HG03565 (cell line): Measurements from ENCODE around the gene JHY.
A peak's percentile ranks its signal among the peaks of the same experiment; 100 is the strongest.
"Not testable (repeated sequence)": the region's sequence is repeated elsewhere in the genome, so short reads cannot be mapped to it uniquely, and the experiment has no call there.

Source experiments
- ATAC-seq: cut with Tn5 transposase; IDR thresholded peaks from one replicate; pipeline ENCODE4 v1.9.1; 2021; ENCODE audit warnings: mild to moderate bottlenecking, moderate library complexity; ENCODE audit not compliant: unreplicated experiment

Gene JHY

GRCh38 chr11:122882189-122882856, at the start of gene JHY:
Gene JHY, plus strand, starts transcription at chr11:122882759. Its CDS starts 3,091 bp downstream, at chr11:122885850.
- ATAC-seq, result no peak

GRCh38 chr11:122833846-122834464, 48.6 kb upstream of the JHY start:
- ATAC-seq, result no peak

- no peak for ATAC-seq
These were observed 45.6 kb upstream of the JHY start for GRCh38 chr11:122836916-122837315.

GRCh38 chr11:122837528-122838346, 44.8 kb upstream of the JHY start:
- no peak for ATAC-seq

- peak; percentile 83 for ATAC-seq
These were observed 39.0 kb upstream of the JHY start for GRCh38 chr11:122843281-122844141.

- ATAC-seq, result no peak
These were observed 35.1 kb upstream of the JHY start for GRCh38 chr11:122847466-122847865.

- ATAC-seq, result no peak
These were observed 34.4 kb upstream of the JHY start for GRCh38 chr11:122848186-122848585.

- ATAC-seq, result no peak
These were observed 32.4 kb upstream of the JHY start for GRCh38 chr11:122850076-122850631.

GRCh38 chr11:122851366-122851966, 31.1 kb upstream of the JHY start:
- peak; percentile 46 for ATAC-seq

GRCh38 chr11:122852074-122852795, 30.3 kb upstream of the JHY start:
- ATAC-seq, result no peak

- ATAC-seq, result no peak
These were observed 29.8 kb upstream of the JHY start for GRCh38 chr11:122852796-122853160.

GRCh38 chr11:122853261-122853660, 29.3 kb upstream of the JHY start:
- ATAC-seq, result no peak

- no peak for ATAC-seq
These were observed 28.6 kb upstream of the JHY start for GRCh38 chr11:122853971-122854446.

- ATAC-seq, result no peak
These were observed 20.9 kb upstream of the JHY start for GRCh38 chr11:122861631-122862030.

- no peak for ATAC-seq
These were observed 20.5 kb upstream of the JHY start for GRCh38 chr11:122862091-122862490.

- ATAC-seq, result not testable (repeated sequence)
These were observed 19.4 kb upstream of the JHY start for GRCh38 chr11:122863154-122863553.

GRCh38 chr11:122863704-122864326, 18.7 kb upstream of the JHY start:
- no peak for ATAC-seq

GRCh38 chr11:122864386-122865115, 18.0 kb upstream of the JHY start:
- ATAC-seq, result no peak
